ENCODE results near the gene E2F2. TPM values are rescaled to one million over a fixed set of nuclear protein-coding genes. Genes with fewer than 3 reads are reported as not detected.

E2F2 gene
- total and polyA plus RNA-seq, 12 donors = 0.07 to 3.7 (median 0.35) TPM; not detected in 1

- Histone ChIP-seq H3K27me3 (no peaks in the 10 kb centered on the region), H3K4me3 (no peak overlapping the region), H3K36me3 (replicated peaks in 1 of 2) (no peaks in the 10 kb centered on the region), H3K4me1 (replicated peaks in 1 of 2) (peaks cover 11 to 23% of the 10 kb centered on the region in 2 donors), H3K9me3 (replicated peaks in 1 of 3) (no peaks in the 10 kb centered on the region), H3K27ac (peak overlapping the region in 4 of 5 donors; percentile 44 to 94 (median 77))
- TF ChIP-seq POLR2A (IDR thresholded peaks at IDR 0.05) = peak in 1 of 2 donors; percentile 33
- TF ChIP-seq, protein P1, sequence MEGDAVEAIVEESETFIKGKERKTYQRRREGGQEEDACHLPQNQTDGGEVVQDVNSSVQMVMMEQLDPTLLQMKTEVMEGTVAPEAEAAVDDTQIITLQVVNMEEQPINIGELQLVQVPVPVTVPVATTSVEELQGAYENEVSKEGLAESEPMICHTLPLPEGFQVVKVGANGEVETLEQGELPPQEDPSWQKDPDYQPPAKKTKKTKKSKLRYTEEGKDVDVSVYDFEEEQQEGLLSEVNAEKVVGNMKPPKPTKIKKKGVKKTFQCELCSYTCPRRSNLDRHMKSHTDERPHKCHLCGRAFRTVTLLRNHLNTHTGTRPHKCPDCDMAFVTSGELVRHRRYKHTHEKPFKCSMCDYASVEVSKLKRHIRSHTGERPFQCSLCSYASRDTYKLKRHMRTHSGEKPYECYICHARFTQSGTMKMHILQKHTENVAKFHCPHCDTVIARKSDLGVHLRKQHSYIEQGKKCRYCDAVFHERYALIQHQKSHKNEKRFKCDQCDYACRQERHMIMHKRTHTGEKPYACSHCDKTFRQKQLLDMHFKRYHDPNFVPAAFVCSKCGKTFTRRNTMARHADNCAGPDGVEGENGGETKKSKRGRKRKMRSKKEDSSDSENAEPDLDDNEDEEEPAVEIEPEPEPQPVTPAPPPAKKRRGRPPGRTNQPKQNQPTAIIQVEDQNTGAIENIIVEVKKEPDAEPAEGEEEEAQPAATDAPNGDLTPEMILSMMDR (IDR thresholded peaks at IDR 0.05) = no peak
- intact Hi-C loops (cut with DNase I) = no loop called here
- DNase-seq = peak in 5 of 7 donors; percentile 35 to 66 (median 45)
- WGBS, 4 donors = 27 to 34% (median 29%) methylated on average over 11 of the region's 11 CpGs
Measured at GRCh38 chr1:23577056-23578004, 46.3 kb upstream of the E2F2 start.

DNA sequence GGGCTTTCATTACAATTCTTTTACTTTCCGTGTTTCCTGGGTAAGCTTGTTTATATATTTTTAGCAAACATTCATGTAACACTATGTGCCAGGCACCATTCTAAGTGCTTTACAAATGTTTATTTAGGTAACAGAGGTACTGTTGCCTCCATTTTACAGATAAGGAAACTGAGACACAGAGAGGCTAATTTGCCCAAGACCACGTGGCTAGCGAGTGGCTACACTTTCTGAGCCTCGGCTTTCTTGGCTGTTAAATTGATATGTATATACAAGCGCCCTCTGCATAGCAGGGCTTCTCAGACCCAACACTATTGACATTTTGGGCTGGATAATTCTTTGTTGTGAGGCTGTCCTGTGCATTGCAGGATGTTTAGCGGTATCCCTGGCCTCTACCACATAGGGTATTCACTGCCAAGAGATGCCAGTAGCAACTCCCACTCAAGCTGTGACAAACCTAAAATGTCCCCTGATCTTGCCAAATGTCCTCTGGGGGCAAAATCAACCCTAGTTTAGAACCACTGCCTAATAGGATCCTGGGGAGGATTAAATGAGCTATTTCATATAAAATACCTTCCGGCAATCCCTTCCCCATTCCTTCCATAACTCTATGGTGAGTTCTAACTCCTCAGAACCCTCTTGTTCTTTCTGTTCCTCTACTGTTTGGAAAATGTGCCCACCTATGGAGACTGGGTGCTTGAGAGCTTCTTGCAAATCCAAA is 45.5 kb upstream of the E2F2 start:
- no peaks in the 10 kb centered on the region for H3K36me3 ChIP-seq (replicated peaks in 1 of 2)
- no peak overlapping the region for H3K4me3 ChIP-seq
- DNase-seq = no peak
- intact Hi-C loops (cut with DNase I) = no loop called here
- WGBS, 4 donors = 87 to 91% (median 87%) methylated on average over 6 to 7 of the region's 7 CpGs
- no peaks in the 10 kb centered on the region for H3K27me3 ChIP-seq
- TF ChIP-seq POLR2A (IDR thresholded peaks at IDR 0.05) = no peak
- TF ChIP-seq, protein P1 (IDR thresholded peaks at IDR 0.05) = no peak
- peak overlapping the region in 4 of 5 donors; percentile 44 to 94 (median 77) for H3K27ac ChIP-seq
- H3K9me3 ChIP-seq (replicated peaks in 1 of 3) = no peaks in the 10 kb centered on the region
- H3K4me1 ChIP-seq (replicated peaks in 1 of 2) = peaks cover 11 to 23% of the 10 kb centered on the region in 2 donors

- intact Hi-C loops (cut with DNase I) = no loop called here
Measured at GRCh38 chr1:23575226-23575810, 44.3 kb upstream of the E2F2 start.

More at GRCh38 chr1:23575226-23575810, 44.3 kb upstream of the E2F2 start:
- no peaks in the 10 kb centered on the region for H3K27me3 ChIP-seq
- peaks cover 11 to 23% of the 10 kb centered on the region in 2 donors for H3K4me1 ChIP-seq (replicated peaks in 1 of 2)
- 71 to 91% (median 79%) methylated on average over 5 of the region's 5 CpGs for WGBS, 4 donors
- no peaks in the 10 kb centered on the region for H3K36me3 ChIP-seq (replicated peaks in 1 of 2)
- no peak for DNase-seq
- TF ChIP-seq, protein P1 (IDR thresholded peaks at IDR 0.05) = no peak
- no peak for TF ChIP-seq POLR2A (IDR thresholded peaks at IDR 0.05)
- no peaks in the 10 kb centered on the region for H3K9me3 ChIP-seq (replicated peaks in 1 of 3)
- H3K4me3 ChIP-seq = no peak overlapping the region
- peak overlapping the region in 1 of 5 donors; percentile 94 for H3K27ac ChIP-seq
